HCT116 (cell line): ENCODE measurements around the gene INTS3. TPM values are rescaled to one million over a fixed set of nuclear protein-coding genes. Genes with fewer than 3 reads are reported as not detected.
A peak's percentile ranks its signal among the peaks of the same experiment; 100 is the strongest.

Experiments used
- ATAC-seq: fragments of 200-7000 bp; cut with Tn5 transposase; 2 replicates; pipeline ENCODE4 v1.9.1; 2020; ENCODE audit warnings: mild to moderate bottlenecking, moderate library complexity
- BruUV-seq: library from RNA; stranded (reverse); fragments of 400-500 nt; replicated peaks from 2 replicates; lab custom pipeline; 2021; lab: Mats Ljungman, UMichigan
- CTCF ChIA-PET: fragments of 300-600 bp; sonication (Branson Sonifier 250); formaldehyde crosslinking; loops from one replicate; lab custom pipeline; 2021; ENCODE audit warnings: antibody characterized with exemption; lab: Charles Lee
- POLR2A ChIA-PET: fragments of 300-600, 350-600 bp; sonication (Branson Sonifier 250); formaldehyde crosslinking; loops from one replicate; lab custom pipeline; 2021; ENCODE audit warnings: antibody characterized with exemption; lab: Charles Lee
- RAD21 ChIA-PET, 2 experiments: fragments of 300-600 bp; sonication (Branson Sonifier 250); formaldehyde crosslinking; loops; one replicate each; lab custom pipeline; 2023; ENCODE audit warnings: low total read pairs in 2 of 2; ENCODE audit not compliant: uncharacterized antibody in 2 of 2, unreplicated experiment in 2 of 2, low non-redundant PET in 1 of 2; lab: Charles Lee
- DNase-seq: peaks from one replicate; pipeline ENCODE4 v3.0.0-alpha.2; 2010; ENCODE audit warnings: low read depth, low spot score
- H2AFZ ChIP-seq: fragments of 200-600 bp; shearing (Covaris generic), sonication (generic); 2 replicates; pipeline ENCODE4 v1.6.1; 2017; ENCODE audit warnings: low read depth, mixed run types, mixed read lengths, antibody characterized with exemption, low read length; ENCODE audit not compliant: poor library complexity, severe bottlenecking
- H3K27ac ChIP-seq: 2 replicates; pipeline ENCODE4 v1.5.1; 2012; ENCODE audit warnings: low read depth, low read length
- H3K27me3 ChIP-seq: fragments of 200-600 bp; sonication (generic); 2 replicates; pipeline ENCODE4 v1.6.1; 2016; ENCODE audit warnings: mixed run types, low read length, mixed read lengths; ENCODE audit not compliant: insufficient read depth
- H3K36me3 ChIP-seq, 2 experiments: fragments of 200-500 bp in 1 of 2; fragments of 200-600 bp in 1 of 2; sonication (Bioruptor generic) in 1 of 2; sonication (generic) in 1 of 2; 2 replicates each; pipeline versions ENCODE4 v1.5.1 to v1.6.1; 2014 to 2016; ENCODE audit warnings: low read length in 2 of 2, inconsistent platforms in 1 of 2, mixed read lengths in 1 of 2, mixed run types in 1 of 2; ENCODE audit not compliant: insufficient read depth in 2 of 2, control insufficient read depth in 1 of 2
- H3K4me1 ChIP-seq, 2 experiments: fragments of 200-600 bp in 1 of 2; sonication (generic) in 1 of 2; 2 replicates each; pipeline versions ENCODE4 v1.5.1 to v1.6.1; 2012 to 2017; ENCODE audit warnings: low read length in 2 of 2, inconsistent platforms in 1 of 2, mild to moderate bottlenecking in 1 of 2, mixed read lengths in 1 of 2, mixed run types in 1 of 2, moderate library complexity in 1 of 2; ENCODE audit not compliant: insufficient read depth in 2 of 2, control insufficient read depth in 1 of 2
- H3K4me2 ChIP-seq: fragments of 200-600 bp; sonication (generic); 2 replicates; pipeline ENCODE4 v1.6.1; 2017; ENCODE audit warnings: mixed run types, low read length, mixed read lengths
- H3K4me3 ChIP-seq, 2 experiments: fragments of 200-600 bp in 1 of 2; sonication (generic) in 1 of 2; replicated peaks in 1 of 2; 2 replicates each; pipeline ENCODE4 v1.5.1; 2011 to 2016; ENCODE audit warnings: low read length in 2 of 2, control low read depth in 1 of 2, low read depth in 1 of 2, mild to moderate bottlenecking in 1 of 2, mixed read lengths in 1 of 2, mixed run types in 1 of 2
- H3K79me2 ChIP-seq: fragments of 200-600 bp; sonication (generic); 2 replicates; pipeline ENCODE4 v1.6.1; 2017; ENCODE audit warnings: mild to moderate bottlenecking, mixed run types, low read length, moderate library complexity, mixed read lengths; ENCODE audit not compliant: insufficient read depth
- H3K9ac ChIP-seq: fragments of 200-600 bp; sonication (generic); 2 replicates; pipeline ENCODE4 v1.6.1; 2016; ENCODE audit warnings: low read length, mixed read lengths
- H3K9me2 ChIP-seq: fragments of 200-600 bp; sonication (generic), shearing (Covaris generic); 2 replicates; pipeline ENCODE4 v1.6.1; 2017; ENCODE audit warnings: mixed run types, mild to moderate bottlenecking, moderate library complexity; ENCODE audit not compliant: insufficient read depth
- H3K9me3 ChIP-seq, 2 experiments: fragments of 200-500 bp in 1 of 2; fragments of 200-600 bp in 1 of 2; sonication (Bioruptor generic) in 1 of 2; sonication (generic) in 1 of 2; 2 replicates each; pipeline ENCODE4 v1.6.1; 2014 to 2017; ENCODE audit warnings: low read length in 2 of 2, mixed read lengths in 2 of 2, inconsistent platforms in 1 of 2, low read depth in 1 of 2, mild to moderate bottlenecking in 1 of 2, mixed run types in 1 of 2, moderate library complexity in 1 of 2; ENCODE audit not compliant: control insufficient read depth in 1 of 2, insufficient read depth in 1 of 2
- H4K20me1 ChIP-seq: fragments of 200-600 bp; sonication (generic), shearing (Covaris generic); 2 replicates; pipeline ENCODE4 v1.6.1; 2017; ENCODE audit warnings: mixed run types, mild to moderate bottlenecking, moderate library complexity; ENCODE audit not compliant: insufficient read depth
- CBX3 ChIP-seq: IDR thresholded peaks from 2 replicates; pipeline ENCODE4 v1.6.1; 2012; ENCODE audit warnings: low read depth
- CEBPB ChIP-seq: IDR thresholded peaks from 2 replicates; pipeline ENCODE4 v1.6.1; 2012; ENCODE audit warnings: low read depth
- EGR1 ChIP-seq: IDR thresholded peaks from 2 replicates; pipeline ENCODE4 v1.6.1; 2012; ENCODE audit warnings: low read depth
- EZH2phosphoT487 ChIP-seq: fragments of 200-600 bp; IDR thresholded peaks from 2 replicates; pipeline ENCODE4 v1.6.1; 2018; ENCODE audit warnings: antibody characterized with exemption, borderline replicate concordance
- POLR2AphosphoS5 ChIP-seq: IDR thresholded peaks from 2 replicates; pipeline ENCODE4 v1.6.1; 2011; ENCODE audit warnings: mild to moderate bottlenecking, low read depth, low read length, moderate library complexity
- RAD21 ChIP-seq: IDR thresholded peaks from 2 replicates; pipeline ENCODE4 v1.6.1; 2012; ENCODE audit warnings: low read depth, mild to moderate bottlenecking
- SIN3A ChIP-seq: IDR thresholded peaks from 2 replicates; pipeline ENCODE4 v1.6.1; 2012; ENCODE audit warnings: low read depth
- TCF7L2 ChIP-seq: IDR thresholded peaks from 2 replicates; pipeline ENCODE4 v1.7.0; 2011; ENCODE audit warnings: borderline replicate concordance, inconsistent platforms; ENCODE audit not compliant: insufficient read depth, insufficient read length; ENCODE audit errors: extremely low read depth
- ZBTB33 ChIP-seq: IDR thresholded peaks from 2 replicates; pipeline ENCODE4 v1.6.1; 2011; ENCODE audit warnings: mild to moderate bottlenecking, low read length, moderate library complexity; ENCODE audit not compliant: insufficient replicate concordance; ENCODE audit errors: extremely low read depth
- ZFX ChIP-seq: fragments of 450-650 bp; IDR thresholded peaks from 2 replicates; pipeline ENCODE4 v1.6.1; 2017
- ZNF274 ChIP-seq: fragments of 200-500 bp; sonication (Bioruptor generic); IDR thresholded peaks from 2 replicates; pipeline ENCODE4 v1.6.1; 2014; ENCODE audit warnings: mild to moderate bottlenecking, low read depth, low read length, inconsistent platforms
- intact Hi-C: fragments of 100-400 bp; cut with micrococcal nuclease; formaldehyde crosslinking; loops from 2 replicates; pipeline ENCODE4 v1.10.0; 2022
- total RNA-seq: library from RNA; stranded (reverse); gene quantifications from one replicate; pipeline ENCODE4 v1.2.1, GENCODE V29; 2021; ENCODE audit not compliant: unreplicated experiment
- TF ChIP-seq, protein P1 (sequence below), 3 experiments: fragments of 200-600 bp in 1 of 3; sonication (generic) in 1 of 3; IDR thresholded peaks in 2 of 3; conservative IDR thresholded peaks in 1 of 3; 2 replicates each; pipeline ENCODE4 v1.5.1; 2012 to 2017; ENCODE audit warnings: low read depth in 2 of 3, low read length in 2 of 3, antibody characterized with exemption in 1 of 3, borderline replicate concordance in 1 of 3, control low read depth in 1 of 3, mild to moderate bottlenecking in 1 of 3, mixed read lengths in 1 of 3, mixed run types in 1 of 3, moderate library complexity in 1 of 3; ENCODE audit not compliant: insufficient read depth in 1 of 3
- TF ChIP-seq, protein P2 (sequence below): IDR thresholded peaks from 2 replicates; pipeline ENCODE4 v1.6.1; 2012; ENCODE audit warnings: low read depth

Gene INTS3
- total RNA-seq, 1 experiment from 2014 or later, result 47.6 TPM

DNA sequence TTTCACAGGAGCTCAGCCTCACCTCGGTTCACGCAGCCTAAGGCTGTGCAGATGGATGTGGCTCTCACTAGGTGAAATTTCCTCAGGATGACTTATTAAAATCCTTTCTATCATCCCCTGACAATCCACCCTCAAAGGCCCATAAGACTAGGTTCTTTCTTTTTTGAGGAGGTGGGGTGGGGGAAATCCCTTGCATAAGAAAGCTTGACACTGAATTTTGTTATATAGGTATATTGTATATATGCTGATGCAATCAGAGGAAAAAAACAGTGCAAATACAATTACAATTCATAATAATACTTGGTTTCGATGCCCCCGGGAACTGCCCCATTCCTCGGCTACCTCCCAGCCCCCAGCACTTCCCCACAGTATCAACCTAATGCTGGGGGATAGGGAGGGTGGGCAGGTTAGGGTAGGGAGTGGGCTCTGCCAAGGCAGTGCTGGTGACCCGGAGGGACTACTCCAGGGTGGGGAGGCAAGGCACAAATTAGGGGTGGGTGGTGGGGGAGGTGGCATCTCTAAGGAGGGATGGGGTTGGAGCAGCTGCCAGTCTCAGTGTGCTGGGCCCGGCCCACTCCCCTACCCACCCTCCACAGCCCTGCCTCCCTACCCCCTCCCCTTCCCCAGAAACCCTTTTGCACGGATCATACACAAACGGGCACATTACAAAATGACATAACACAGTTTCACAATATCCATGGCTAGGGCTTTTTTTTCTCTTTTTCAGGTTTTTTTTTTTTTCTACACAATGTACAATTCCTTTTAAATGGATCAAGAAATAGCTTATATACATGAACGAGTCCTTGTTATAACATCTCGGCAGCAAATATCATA lies 78.3 kb downstream of the INTS3 start:
- RAD21 ChIA-PET, result no interaction called here
- Histone ChIP-seq H2AFZ (no peak overlapping the region), H3K27ac (peak overlapping the region; percentile 16; the same call in 1 of the 2 replicates), H3K27me3 (no peaks in the 10 kb centered on the region), H3K4me2 (peak overlapping the region; percentile 54), H4K20me1 (no peaks in the 10 kb centered on the region), H3K4me1 (peaks cover 5 to 12% of the 10 kb centered on the region in 2 experiments; a peak in 3 of 4 replicates), H3K9me3 (no peaks in the 10 kb centered on the region), H3K79me2 (no peaks in the 10 kb centered on the region), H3K4me3 (no peak overlapping the region), H3K9ac (peak overlapping the region; percentile 37), H3K36me3 (peaks cover under 1 to 13% of the 10 kb centered on the region in 2 experiments; a peak in 3 of 4 replicates), H3K9me2 (no peaks in the 10 kb centered on the region)
- CTCF ChIA-PET, result no interaction called here
- DNase-seq (no peak), ATAC-seq (0 out of 2 replicates have a peak, but pooled peaks have one; percentile 23)
- intact Hi-C loops, result no loop called here
- BruUV-seq, result no TSS peak
- POLR2A ChIA-PET, result interaction anchor here (0.7 to 2.6 kb wide), 2 partner anchors 161 to 185 kb away, joined by 3 to 6 read pairs; partner anchors contain the start of gene RPS27
- TF ChIP-seq TCF7L2 (no peak), CBX3 (no peak), RAD21 (no peak), POLR2AphosphoS5 (no peak), CEBPB (no peak), ZNF274 (no peak), ZFX (no peak), EZH2phosphoT487 (no peak), ZBTB33 (no peak), EGR1 (no peak), SIN3A (no peak)
- TF ChIP-seq, protein P1, sequence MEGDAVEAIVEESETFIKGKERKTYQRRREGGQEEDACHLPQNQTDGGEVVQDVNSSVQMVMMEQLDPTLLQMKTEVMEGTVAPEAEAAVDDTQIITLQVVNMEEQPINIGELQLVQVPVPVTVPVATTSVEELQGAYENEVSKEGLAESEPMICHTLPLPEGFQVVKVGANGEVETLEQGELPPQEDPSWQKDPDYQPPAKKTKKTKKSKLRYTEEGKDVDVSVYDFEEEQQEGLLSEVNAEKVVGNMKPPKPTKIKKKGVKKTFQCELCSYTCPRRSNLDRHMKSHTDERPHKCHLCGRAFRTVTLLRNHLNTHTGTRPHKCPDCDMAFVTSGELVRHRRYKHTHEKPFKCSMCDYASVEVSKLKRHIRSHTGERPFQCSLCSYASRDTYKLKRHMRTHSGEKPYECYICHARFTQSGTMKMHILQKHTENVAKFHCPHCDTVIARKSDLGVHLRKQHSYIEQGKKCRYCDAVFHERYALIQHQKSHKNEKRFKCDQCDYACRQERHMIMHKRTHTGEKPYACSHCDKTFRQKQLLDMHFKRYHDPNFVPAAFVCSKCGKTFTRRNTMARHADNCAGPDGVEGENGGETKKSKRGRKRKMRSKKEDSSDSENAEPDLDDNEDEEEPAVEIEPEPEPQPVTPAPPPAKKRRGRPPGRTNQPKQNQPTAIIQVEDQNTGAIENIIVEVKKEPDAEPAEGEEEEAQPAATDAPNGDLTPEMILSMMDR (IDR thresholded peaks at IDR 0.05 in 2 of 3, conservative IDR thresholded peaks at IDR 0.05 in 1 of 3; ENCODE audit: borderline replicate concordance in 1 of 3, insufficient read depth in 1 of 3, low read depth in 2 of 3, low read length in 2 of 3), result no peak
- TF ChIP-seq, protein P2, sequence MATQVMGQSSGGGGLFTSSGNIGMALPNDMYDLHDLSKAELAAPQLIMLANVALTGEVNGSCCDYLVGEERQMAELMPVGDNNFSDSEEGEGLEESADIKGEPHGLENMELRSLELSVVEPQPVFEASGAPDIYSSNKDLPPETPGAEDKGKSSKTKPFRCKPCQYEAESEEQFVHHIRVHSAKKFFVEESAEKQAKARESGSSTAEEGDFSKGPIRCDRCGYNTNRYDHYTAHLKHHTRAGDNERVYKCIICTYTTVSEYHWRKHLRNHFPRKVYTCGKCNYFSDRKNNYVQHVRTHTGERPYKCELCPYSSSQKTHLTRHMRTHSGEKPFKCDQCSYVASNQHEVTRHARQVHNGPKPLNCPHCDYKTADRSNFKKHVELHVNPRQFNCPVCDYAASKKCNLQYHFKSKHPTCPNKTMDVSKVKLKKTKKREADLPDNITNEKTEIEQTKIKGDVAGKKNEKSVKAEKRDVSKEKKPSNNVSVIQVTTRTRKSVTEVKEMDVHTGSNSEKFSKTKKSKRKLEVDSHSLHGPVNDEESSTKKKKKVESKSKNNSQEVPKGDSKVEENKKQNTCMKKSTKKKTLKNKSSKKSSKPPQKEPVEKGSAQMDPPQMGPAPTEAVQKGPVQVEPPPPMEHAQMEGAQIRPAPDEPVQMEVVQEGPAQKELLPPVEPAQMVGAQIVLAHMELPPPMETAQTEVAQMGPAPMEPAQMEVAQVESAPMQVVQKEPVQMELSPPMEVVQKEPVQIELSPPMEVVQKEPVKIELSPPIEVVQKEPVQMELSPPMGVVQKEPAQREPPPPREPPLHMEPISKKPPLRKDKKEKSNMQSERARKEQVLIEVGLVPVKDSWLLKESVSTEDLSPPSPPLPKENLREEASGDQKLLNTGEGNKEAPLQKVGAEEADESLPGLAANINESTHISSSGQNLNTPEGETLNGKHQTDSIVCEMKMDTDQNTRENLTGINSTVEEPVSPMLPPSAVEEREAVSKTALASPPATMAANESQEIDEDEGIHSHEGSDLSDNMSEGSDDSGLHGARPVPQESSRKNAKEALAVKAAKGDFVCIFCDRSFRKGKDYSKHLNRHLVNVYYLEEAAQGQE, result no peak
